ENCODE results near the gene PON3. TPM values are rescaled to one million over a fixed set of nuclear protein-coding genes. Genes with fewer than 3 reads are reported as not detected.

Gene PON3
- 8.9 TPM for total RNA-seq

GRCh38 chr7:95396136-95397032 lies at the start of gene PON3:
Gene PON3 (minus strand): TSS chr7:95396375. CDS start chr7:95396350, 25 bp downstream.
- intact Hi-C loops (cut with DNase I) = no loop called here
- ATAC-seq (peak; percentile 74), DNase-seq (ENCODE audit: low spot score) (no peak)

GRCh38 chr7:95444796-95445195 lies 48.6 kb upstream of the PON3 start:
- intact Hi-C loops (cut with DNase I) = no loop called here
- ATAC-seq (no peak), DNase-seq (ENCODE audit: low spot score) (no peak)

DNA sequence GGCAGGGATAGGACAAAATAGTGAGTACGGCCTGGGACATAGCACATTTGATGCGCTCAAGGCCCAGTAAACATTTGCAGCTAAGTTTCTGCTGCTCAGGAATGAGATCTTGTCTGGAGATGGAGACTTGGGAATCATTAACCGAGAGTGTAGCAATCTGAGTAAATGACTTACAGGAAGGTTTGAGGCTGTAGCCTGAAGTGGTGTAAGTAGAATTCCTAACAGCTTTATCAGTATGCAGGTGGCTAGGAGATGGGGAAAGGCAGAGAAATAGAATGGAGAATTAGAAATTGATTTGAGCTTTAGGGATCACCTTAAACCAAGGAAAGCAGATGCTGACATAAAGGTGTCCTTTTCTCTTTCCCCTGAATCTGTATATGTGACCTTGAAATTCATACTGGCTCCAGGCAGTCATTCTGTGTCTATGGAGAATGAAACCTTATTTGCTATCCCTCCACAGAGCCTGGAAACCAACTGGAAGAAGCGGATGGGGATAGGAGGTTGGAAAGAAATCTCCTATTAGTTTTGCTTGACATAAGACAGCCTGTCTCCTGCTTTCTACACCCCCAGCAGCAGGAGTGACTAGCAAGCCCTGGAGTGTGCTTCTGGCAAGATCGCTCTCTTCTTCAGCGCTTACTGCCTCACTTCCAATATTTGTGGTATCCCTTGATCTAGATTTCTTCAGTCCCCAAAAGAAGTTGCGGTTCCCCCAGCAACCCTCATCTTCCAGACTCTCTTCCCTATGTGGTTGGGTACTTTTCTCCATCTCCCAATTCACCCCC lies 45.1 kb upstream of the PON3 start:
- intact Hi-C loops (cut with DNase I) = no loop called here

DNA sequence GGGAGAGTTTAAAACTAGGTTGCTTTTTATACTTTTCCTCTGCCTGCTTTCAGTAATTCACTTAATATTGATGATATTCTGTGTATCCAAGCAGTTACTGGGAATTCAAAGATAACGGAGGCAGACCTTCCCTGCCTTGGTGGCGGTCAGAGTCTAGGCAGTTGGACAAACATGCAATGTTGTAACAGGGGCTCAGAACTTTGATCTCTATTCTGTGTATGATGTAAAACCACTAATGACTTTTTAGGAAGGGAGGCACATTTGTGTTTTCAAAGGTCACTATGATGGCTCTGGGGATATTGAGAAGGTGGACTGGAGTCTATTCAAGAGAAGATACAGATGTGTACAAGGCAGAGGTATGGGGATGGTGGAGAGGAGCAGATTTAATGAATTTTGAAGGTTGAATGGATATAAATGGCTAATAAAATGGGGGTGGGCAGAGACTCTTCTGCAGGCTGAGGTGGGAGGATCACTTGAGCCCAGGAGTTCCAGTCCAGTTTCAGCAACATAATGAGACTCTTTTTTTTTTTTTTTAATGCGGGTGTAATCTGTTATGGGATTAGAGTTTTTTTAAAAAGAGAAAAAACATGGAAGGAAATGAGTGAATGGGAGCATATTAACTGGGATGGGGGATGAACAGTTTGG lies 44.3 kb upstream of the PON3 start:
- DNase-seq (ENCODE audit: low spot score) = no peak
- intact Hi-C loops (cut with DNase I) = no loop called here
- no peak for ATAC-seq

More for the DNA sequence above, 45.1 kb upstream of the PON3 start:
- no peak for DNase-seq (ENCODE audit: low spot score)
- ATAC-seq = no peak

DNA sequence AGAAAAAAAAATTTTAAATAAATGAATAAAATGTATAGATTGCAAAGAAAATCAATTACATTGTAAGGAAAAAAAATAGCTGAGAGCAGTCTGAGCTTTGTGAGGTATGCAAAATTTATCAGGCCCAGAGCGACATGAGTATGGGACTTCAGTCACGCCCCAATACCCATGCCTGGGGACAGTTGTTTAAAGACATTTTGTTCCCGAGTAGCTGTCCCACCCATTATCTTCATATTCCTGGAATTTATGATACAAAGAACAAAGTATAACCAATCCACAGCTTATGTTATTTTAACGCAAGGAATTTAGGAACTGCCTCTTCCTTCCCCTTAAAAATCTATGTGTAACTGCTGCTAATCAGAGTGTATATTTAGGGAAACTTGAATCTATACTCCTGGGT lies 40.2 kb upstream of the PON3 start:
- ATAC-seq = no peak
- intact Hi-C loops (cut with DNase I) = no loop called here
- DNase-seq (ENCODE audit: low spot score) = no peak

DNA sequence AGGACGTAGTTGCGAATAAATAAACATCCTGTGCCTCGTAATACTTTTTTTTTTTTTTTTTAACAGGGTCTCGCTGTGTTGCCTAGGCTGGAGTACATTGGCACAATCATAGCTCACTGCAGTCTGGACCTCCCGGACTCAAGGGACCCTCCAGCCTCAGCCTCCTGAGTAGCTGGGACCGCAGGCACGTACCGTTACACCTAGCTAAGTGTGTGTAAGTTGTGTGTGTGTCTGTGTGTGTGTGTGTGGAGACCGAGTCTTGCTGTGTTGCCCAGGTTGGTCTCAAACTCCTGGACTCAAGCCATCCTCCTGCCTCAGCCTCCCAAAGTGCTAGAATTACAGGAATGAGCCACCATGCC lies 39.2 kb upstream of the PON3 start:
- peak; percentile 36 for ATAC-seq
- DNase-seq (ENCODE audit: low spot score) = no peak
- intact Hi-C loops (cut with DNase I) = no loop called here

- intact Hi-C loops (cut with DNase I) = no loop called here
- ATAC-seq (peak; percentile 96), DNase-seq (ENCODE audit: low spot score) (peak; percentile 86)
Measured at GRCh38 chr7:95434557-95435421, 38.6 kb upstream of the PON3 start, which contains the start of gene PON2. Gene PON2 (minus strand): TSS chr7:95435028. CDS start chr7:95434951, 77 bp downstream.

DNA sequence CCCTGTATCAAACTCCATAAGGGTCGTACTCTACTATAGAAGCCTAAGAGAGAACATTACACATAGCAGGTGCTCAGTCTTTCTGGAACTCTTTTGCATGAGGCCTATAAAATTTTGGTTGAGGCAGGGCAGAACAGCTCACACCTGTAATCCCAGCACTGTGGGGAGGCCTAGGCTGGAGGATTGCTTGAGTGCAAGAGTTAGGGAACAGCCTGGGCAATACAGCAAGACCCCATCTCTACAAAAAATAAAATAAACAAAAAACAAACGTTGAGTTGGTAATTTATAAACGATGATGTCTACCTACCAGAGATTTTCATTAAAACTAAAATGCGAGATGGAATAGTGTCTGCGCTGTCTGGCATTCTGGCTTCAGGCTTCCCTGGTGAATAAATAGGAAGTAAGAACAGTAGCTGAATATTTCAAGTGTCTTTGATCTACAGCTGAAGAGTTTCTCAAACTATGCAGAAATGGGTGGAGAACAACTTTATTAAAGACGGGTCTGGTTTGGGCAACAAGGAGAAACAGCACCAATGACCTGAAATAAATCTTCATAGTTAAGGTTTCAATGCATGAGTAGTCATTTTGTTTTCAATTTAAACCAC lies 37.9 kb upstream of the PON3 start:
- DNase-seq (ENCODE audit: low spot score) (no peak), ATAC-seq (peak; percentile 21)
- intact Hi-C loops (cut with DNase I) = no loop called here

DNA sequence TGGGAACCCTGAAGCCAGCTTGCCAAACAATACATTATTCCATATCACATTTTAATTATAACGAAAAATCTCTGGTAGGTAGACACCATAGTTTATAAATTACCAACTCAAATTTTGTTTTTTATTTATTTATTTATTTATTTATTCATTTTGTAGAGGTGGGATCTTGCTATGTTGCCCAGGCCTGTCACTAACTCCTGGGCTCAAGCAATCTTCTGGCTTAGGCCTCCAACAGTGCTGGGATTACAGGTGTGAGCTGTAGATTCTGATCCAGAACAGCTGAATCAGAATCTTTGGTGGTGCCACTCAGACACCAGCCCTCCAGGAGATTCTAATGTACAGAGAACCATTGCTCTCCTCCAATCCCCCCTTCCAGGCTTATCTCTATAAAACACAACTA lies 37.0 kb upstream of the PON3 start:
- DNase-seq (ENCODE audit: low spot score) (no peak), ATAC-seq (no peak)
- intact Hi-C loops (cut with DNase I) = no loop called here

DNA sequence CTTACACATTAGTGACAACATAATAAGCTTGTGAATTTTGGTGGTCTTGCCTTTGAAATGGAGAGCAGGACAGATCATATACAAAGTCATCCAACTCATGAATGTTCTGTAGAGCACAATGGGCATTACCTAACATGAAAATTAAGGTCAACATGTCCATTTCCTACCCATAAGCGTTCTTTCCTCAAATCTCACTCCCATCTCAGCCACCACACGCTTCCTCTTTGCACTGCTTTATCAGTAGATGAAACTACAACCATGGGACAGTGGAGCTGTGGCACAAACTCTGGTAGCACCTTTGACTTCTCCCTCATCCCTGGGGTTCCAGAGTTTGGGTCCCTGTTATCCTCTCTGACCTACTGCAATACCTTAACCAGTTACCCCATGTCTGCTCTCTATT lies 36.4 kb upstream of the PON3 start:
- intact Hi-C loops (cut with DNase I) = no loop called here
- ATAC-seq (no peak), DNase-seq (ENCODE audit: low spot score) (no peak)

DNA sequence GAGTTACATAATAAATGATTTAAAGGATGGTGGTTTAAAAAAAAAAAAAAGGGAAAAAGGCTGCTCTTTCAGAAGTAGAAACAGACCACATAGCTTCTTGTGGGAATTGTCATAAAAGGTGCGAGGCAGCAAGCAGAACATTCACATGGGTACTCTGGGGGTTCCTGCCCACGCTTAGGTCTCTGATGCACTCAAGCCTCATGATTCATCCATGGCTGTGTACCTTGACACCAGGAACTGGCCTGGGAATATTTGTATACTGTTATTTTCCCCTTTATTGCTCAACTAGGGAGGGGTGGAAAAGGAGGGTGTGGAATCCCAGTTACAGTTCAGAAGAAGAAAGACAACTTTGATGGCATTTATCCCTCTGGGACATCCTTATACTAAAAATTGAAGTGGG lies 34.7 kb upstream of the PON3 start:
- ATAC-seq (no peak), DNase-seq (ENCODE audit: low spot score) (no peak)
- intact Hi-C loops (cut with DNase I) = no loop called here

DNA sequence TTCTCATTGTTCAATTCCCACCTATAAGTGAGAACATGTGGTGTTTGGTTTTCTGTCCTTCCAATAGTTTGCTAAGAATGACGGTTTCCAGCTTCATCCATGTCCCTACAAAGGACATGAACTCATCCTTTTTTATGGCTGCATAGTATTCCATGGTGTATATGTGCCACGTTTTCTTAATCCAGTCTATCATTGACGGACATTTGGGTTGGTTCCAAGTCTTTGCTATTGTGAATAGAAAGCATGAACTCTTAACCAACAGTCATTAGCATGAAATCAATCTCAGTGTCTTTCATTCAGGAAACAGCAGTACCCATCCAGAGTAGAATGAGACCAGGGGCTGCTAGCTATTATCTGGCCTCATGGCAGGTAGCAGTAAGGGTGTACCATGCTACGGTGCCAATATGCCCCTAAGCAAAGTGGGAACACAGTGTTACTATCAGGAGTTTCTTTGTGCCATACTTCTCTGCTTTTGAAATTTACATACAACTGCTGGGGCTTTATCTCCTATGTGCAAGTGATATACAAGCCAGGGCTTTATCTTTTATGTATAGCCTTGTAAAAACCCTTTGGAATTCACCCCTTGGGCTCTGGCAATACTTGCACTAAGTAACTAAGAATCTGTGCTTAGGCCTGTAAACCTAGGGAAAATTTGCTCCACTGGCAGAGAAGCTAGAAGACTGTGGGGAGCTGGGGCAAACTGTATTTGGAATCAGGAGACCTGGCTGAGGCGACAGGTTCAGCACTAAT lies 33.2 kb upstream of the PON3 start:
- intact Hi-C loops (cut with DNase I) = no loop called here
- DNase-seq (ENCODE audit: low spot score) = no peak
- ATAC-seq = no peak

GRCh38 chr7:95427914-95428516 lies 31.8 kb upstream of the PON3 start:
- intact Hi-C loops (cut with DNase I) = no loop called here
- ATAC-seq = no peak

GRCh38 chr7:95427166-95427565 lies 31.0 kb upstream of the PON3 start:
- intact Hi-C loops (cut with DNase I) = no loop called here
- no peak for ATAC-seq
- DNase-seq (ENCODE audit: low spot score) = no peak

More at GRCh38 chr7:95427914-95428516, 31.8 kb upstream of the PON3 start:
- no peak for DNase-seq (ENCODE audit: low spot score)

DNA sequence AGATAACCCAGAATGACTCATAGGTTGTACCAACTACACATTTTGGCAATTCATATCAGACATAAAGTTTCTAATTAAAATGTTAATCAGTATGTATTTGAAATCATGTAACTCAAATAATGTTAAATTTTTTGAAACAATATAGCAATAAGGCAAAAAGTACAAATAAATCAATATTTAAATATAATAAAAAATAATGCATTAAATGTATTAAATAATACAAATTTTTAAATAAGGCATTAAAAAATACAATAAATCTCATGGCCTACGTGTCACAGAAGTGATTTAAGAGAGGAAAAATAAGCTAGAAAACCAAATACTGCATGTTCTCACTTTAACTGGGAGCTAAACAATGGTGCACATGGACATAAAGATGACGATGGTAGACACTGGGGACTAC lies 29.5 kb upstream of the PON3 start:
- DNase-seq (ENCODE audit: low spot score) = no peak
- intact Hi-C loops (cut with DNase I) = no loop called here
- no peak for ATAC-seq

GRCh38 chr7:95424716-95425115 lies 28.5 kb upstream of the PON3 start:
- intact Hi-C loops (cut with DNase I) = no loop called here
- ATAC-seq (no peak), DNase-seq (ENCODE audit: low spot score) (no peak)

- DNase-seq (ENCODE audit: low spot score) (no peak), ATAC-seq (no peak)
- intact Hi-C loops (cut with DNase I) = no loop called here
Measured at GRCh38 chr7:95421847-95422444, 25.8 kb upstream of the PON3 start.
